Fibroblast of lung (primary cell): ENCODE data around the gene ZNF441.

Experiments used
- CTCF ChIP-seq, 2 donors: IDR thresholded peaks in 1 of 2; conservative IDR thresholded peaks in 1 of 2; 1 replicate in 1 of 2; 2 replicates in 1 of 2; pipeline ENCODE4 v1.5.1; 2011 to 2012; ENCODE audit warnings: low read length in 2 of 2, control low read depth in 1 of 2, inconsistent platforms in 1 of 2, low read depth in 1 of 2, mild to moderate bottlenecking in 1 of 2
- EZH2 ChIP-seq: IDR thresholded peaks from 2 replicates; pipeline ENCODE4 v1.5.1; 2012; ENCODE audit warnings: low read length, control low read depth, mild to moderate bottlenecking; ENCODE audit errors: missing control alignments

GRCh38 chr19:11784356-11784755 lies 17.6 kb downstream of the ZNF441 start:
- TF ChIP-seq CTCF (conservative IDR thresholded peaks at IDR 0.05 in 1 of 2, IDR thresholded peaks at IDR 0.05 in 1 of 2; ENCODE audit: low read depth in 1 of 2, low read length in 2 of 2) (no peak), EZH2 (no peak)
